Ovary (tissue), 3 donors: Measurements from ENCODE around the gene BRIP1.

Experiments
- CTCF ChIP-seq, 3 donors: fragments of 450-650 bp in 2 of 3; fragments of 200-600 bp in 1 of 3; IDR thresholded peaks; one replicate each; pipeline versions ENCODE4 v1.5.1 to v1.8.0; 2016 to 2022; ENCODE audit warnings: antibody characterized with exemption in 3 of 3, mild to moderate bottlenecking in 1 of 3
- EP300 ChIP-seq: sonication (generic); formaldehyde crosslinking; IDR thresholded peaks from one replicate; pipeline ENCODE4 v1.6.1; 2017; ENCODE audit warnings: antibody characterized with exemption
- POLR2A ChIP-seq: fragments of 450-650 bp; IDR thresholded peaks from one replicate; pipeline ENCODE4 v1.6.1; 2017; ENCODE audit warnings: antibody characterized with exemption, mild to moderate bottlenecking, moderate library complexity
- donor health status: DM: no; HTN: no; CAD: no.

DNA sequence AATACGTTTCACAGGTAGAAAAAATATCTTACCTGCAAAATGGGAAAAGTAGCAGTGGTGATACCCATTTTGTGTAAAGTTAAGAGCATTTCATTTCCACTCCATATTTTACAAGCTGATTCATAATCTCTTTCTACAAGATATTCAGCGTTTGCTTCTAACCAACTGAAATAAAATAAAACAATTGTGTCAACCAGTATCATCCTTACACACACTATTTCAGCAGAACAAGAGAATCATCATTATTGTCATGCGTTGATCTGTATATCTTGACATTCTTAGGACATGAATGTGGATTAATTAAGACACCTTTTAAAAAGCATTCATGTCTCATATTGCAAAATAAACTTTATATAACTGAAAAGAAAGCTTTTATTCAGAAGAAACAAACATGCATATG, 69.8 kb downstream of the BRIP1 start:
- TF ChIP-seq CTCF (IDR thresholded peaks at IDR 0.05) (no peak), EP300 (no peak), POLR2A (no peak)
